IMR-90 (cell line): ENCODE measurements around the gene GYS1. TPM values are rescaled to one million over a fixed set of nuclear protein-coding genes. Genes with fewer than 3 reads are reported as not detected.

Source experiments
- ATAC-seq: fragments of 200-7000 bp; cut with Tn5 transposase; 2 replicates; pipeline ENCODE4 v1.9.1; 2020; ENCODE audit warnings: low read depth, mild to moderate bottlenecking, moderate library complexity
- BruUV-seq: library from RNA; stranded (reverse); fragments of 400-500 nt; replicated peaks from 2 replicates; lab custom pipeline; 2021; lab: Mats Ljungman, UMichigan
- CTCF ChIA-PET: fragments of 300-600 bp; formaldehyde crosslinking; extraction: SDS; loops from one replicate; lab custom pipeline; 2021; ENCODE audit warnings: antibody characterized with exemption; lab: Yijun Ruan, JAX
- POLR2A ChIA-PET: fragments of 300-600 bp; sonication (Branson Sonifier 250); formaldehyde crosslinking; loops from one replicate; lab custom pipeline; 2022; ENCODE audit warnings: antibody characterized with exemption; ENCODE audit not compliant: unreplicated experiment; lab: Charles Lee
- DNase-seq: peaks from one replicate; pipeline ENCODE4 v3.0.0; 2013
- H2AFZ ChIP-seq: replicated peaks from 2 replicates; pipeline ENCODE3; 2013; ENCODE audit warnings: low read length, mild to moderate bottlenecking; ENCODE audit not compliant: poor library complexity
- H2AK5ac ChIP-seq: 2 replicates; pipeline ENCODE4 v1.6.1; 2013; ENCODE audit warnings: low read depth, low read length, inconsistent platforms
- H2AK9ac ChIP-seq: replicated peaks from 2 replicates; pipeline ENCODE3; 2013; ENCODE audit warnings: mild to moderate bottlenecking, low read depth, low read length, moderate library complexity; ENCODE audit not compliant: poor library complexity
- H2BK120ac ChIP-seq: 2 replicates; pipeline ENCODE4 v1.6.1; 2013; ENCODE audit warnings: low read depth, low read length, inconsistent platforms
- H2BK15ac ChIP-seq: 3 replicates; pipeline ENCODE4 v1.6.1; 2013; ENCODE audit warnings: low read depth, low read length, inconsistent platforms
- H2BK20ac ChIP-seq: 2 replicates; pipeline ENCODE4 v1.6.1; 2013; ENCODE audit warnings: low read depth, mild to moderate bottlenecking, inconsistent platforms, low read length, moderate library complexity
- H2BK5ac ChIP-seq: 2 replicates; pipeline ENCODE4 v1.6.1; 2013; ENCODE audit warnings: mild to moderate bottlenecking, low read depth, low read length, inconsistent platforms; ENCODE audit not compliant: poor library complexity, severe bottlenecking
- H3K14ac ChIP-seq: replicated peaks from 2 replicates; pipeline ENCODE4 v1.6.1; 2013; ENCODE audit warnings: low read depth, low read length, inconsistent platforms
- H3K18ac ChIP-seq: 2 replicates; pipeline ENCODE4 v1.6.1; 2013; ENCODE audit warnings: low read depth, low read length, control low read depth
- H3K23ac ChIP-seq: 2 replicates; pipeline ENCODE4 v1.6.1; 2013; ENCODE audit warnings: low read depth, low read length, inconsistent platforms
- H3K27ac ChIP-seq: 2 replicates; pipeline ENCODE4 v1.5.1; 2013; ENCODE audit warnings: mild to moderate bottlenecking, control low read depth, low read length; ENCODE audit not compliant: insufficient read depth
- H3K27me3 ChIP-seq: 2 replicates; pipeline ENCODE4 v1.6.1; 2013; ENCODE audit warnings: low read length; ENCODE audit not compliant: control insufficient read depth, insufficient read depth
- H3K36me3 ChIP-seq: 2 replicates; pipeline ENCODE4 v1.6.1; 2013; ENCODE audit warnings: low read length, mixed read lengths; ENCODE audit not compliant: control insufficient read depth, insufficient read depth
- H3K4ac ChIP-seq: 2 replicates; pipeline ENCODE4 v1.6.1; 2013; ENCODE audit warnings: low read depth, low read length, inconsistent platforms
- H3K4me1 ChIP-seq: 2 replicates; pipeline ENCODE4 v1.6.1; 2013; ENCODE audit warnings: low read length, mixed read lengths; ENCODE audit not compliant: control insufficient read depth, insufficient read depth
- H3K4me2 ChIP-seq: 2 replicates; pipeline ENCODE4 v1.6.1; 2013; ENCODE audit warnings: low read depth, mild to moderate bottlenecking, control low read depth, low read length, moderate library complexity
- H3K4me3 ChIP-seq: 2 replicates; pipeline ENCODE4 v1.5.1; 2013; ENCODE audit warnings: low read depth, mild to moderate bottlenecking, control low read depth, low read length, moderate library complexity; ENCODE audit not compliant: insufficient read depth
- H3K56ac ChIP-seq: 2 replicates; pipeline ENCODE4 v1.6.1; 2013; ENCODE audit warnings: low read length, inconsistent platforms; ENCODE audit not compliant: insufficient read depth; ENCODE audit errors: extremely low read depth
- H3K79me1 ChIP-seq, 2 experiments: 2 replicates each; pipeline ENCODE4 v1.6.1; 2013; ENCODE audit warnings: low read length in 2 of 2, inconsistent platforms in 1 of 2, low read depth in 1 of 2
- H3K9ac ChIP-seq: 2 replicates; pipeline ENCODE4 v1.6.1; 2013; ENCODE audit warnings: low read depth, low read length, control low read depth
- H3K9me1 ChIP-seq: 2 replicates; pipeline ENCODE4 v1.6.1; 2013; ENCODE audit warnings: low read length, inconsistent platforms; ENCODE audit not compliant: insufficient read depth
- H3K9me3 ChIP-seq: 2 replicates; pipeline ENCODE4 v1.6.1; 2013; ENCODE audit warnings: low read length; ENCODE audit not compliant: control insufficient read depth, insufficient read depth
- H4K20me1 ChIP-seq: 2 replicates; pipeline ENCODE4 v1.6.1; 2013; ENCODE audit warnings: low read length, inconsistent platforms; ENCODE audit not compliant: insufficient read depth
- H4K5ac ChIP-seq: 2 replicates; pipeline ENCODE4 v1.6.1; 2013; ENCODE audit warnings: mild to moderate bottlenecking, low read depth, low read length, control low read depth
- H4K8ac ChIP-seq, 2 experiments: 2 replicates each; pipeline ENCODE4 v1.6.1; 2013; ENCODE audit warnings: low read depth in 2 of 2, low read length in 2 of 2, control low read depth in 1 of 2, inconsistent platforms in 1 of 2
- H4K91ac ChIP-seq: 2 replicates; pipeline ENCODE4 v1.6.1; 2013; ENCODE audit warnings: low read depth, low read length, inconsistent platforms; ENCODE audit not compliant: insufficient read depth
- BHLHE40 ChIP-seq: fragments of 150-350 bp; IDR thresholded peaks from 2 replicates; pipeline ENCODE4 v1.6.1; 2016; ENCODE audit warnings: mild to moderate bottlenecking, low read depth, low read length
- FOS ChIP-seq: fragments of 150-350 bp; IDR thresholded peaks from 2 replicates; pipeline ENCODE4 v1.6.1; 2016; ENCODE audit warnings: low read depth, low read length
- MAZ ChIP-seq: IDR thresholded peaks from 2 replicates; pipeline ENCODE4 v1.6.1; 2012; ENCODE audit warnings: low read depth, mild to moderate bottlenecking, low read length, improper control_type of control experiment, moderate library complexity, borderline replicate concordance
- MXI1 ChIP-seq: IDR thresholded peaks from 2 replicates; pipeline ENCODE4 v1.6.1; 2012; ENCODE audit warnings: low read depth, mild to moderate bottlenecking, low read length, moderate library complexity, borderline replicate concordance
- POLR2A ChIP-seq: IDR thresholded peaks from 2 replicates; pipeline ENCODE4 v1.6.1; 2012; ENCODE audit warnings: mild to moderate bottlenecking, low read depth, low read length
- WGBS, 2 experiments: methylation state at CpG; one replicate each; pipeline versions ENCODE4 v1.1.5 to v1.1.7; 2013; ENCODE audit warnings: missing lambda C conversion rate in 2 of 2; ENCODE audit not compliant: insufficient read length in 1 of 2; ENCODE audit errors: extremely low coverage in 2 of 2; 5-methylcytosine and 5-hydroxymethylcytosine counted together
- dilution Hi-C: fragments of 300-500 bp; cut with HindIII; formaldehyde crosslinking; loops from one replicate; pipeline ENCODE4 v1.14.3; 2018; ENCODE audit warnings: low sequenced_read_pairs; ENCODE audit not compliant: unreplicated experiment
- in situ Hi-C: fragments of 300-500 bp; cut with MboI; formaldehyde crosslinking; loops from 3 replicates; pipeline ENCODE4 v1.14.3; 2019; ENCODE audit warnings: low sequenced_read_pairs, inconsistent platforms, mixed read lengths
- intact Hi-C: fragments of 100-400 bp; cut with micrococcal nuclease; formaldehyde crosslinking; loops from 2 replicates; pipeline ENCODE4 v1.10.0; 2022
- polyA plus RNA-seq, 3 experiments: library from polyadenylated mRNA; depleted of rRNA; stranded (reverse); fragments of >200 nt; gene quantifications; 2 replicates each; pipeline ENCODE4 v1.2.3, GENCODE V29; 2012; ENCODE audit warnings: low replicate concordance in 1 of 3
- total RNA-seq: library from RNA; depleted of rRNA; stranded (reverse); fragments of >200 nt; gene quantifications from 2 replicates; pipeline ENCODE4 v1.2.3, GENCODE V29; 2012

GYS1 gene
- total and polyA plus RNA-seq, 2 of the 4 experiments (the other 2 are of a cell fraction), result 38.7 to 72.2 TPM

DNA sequence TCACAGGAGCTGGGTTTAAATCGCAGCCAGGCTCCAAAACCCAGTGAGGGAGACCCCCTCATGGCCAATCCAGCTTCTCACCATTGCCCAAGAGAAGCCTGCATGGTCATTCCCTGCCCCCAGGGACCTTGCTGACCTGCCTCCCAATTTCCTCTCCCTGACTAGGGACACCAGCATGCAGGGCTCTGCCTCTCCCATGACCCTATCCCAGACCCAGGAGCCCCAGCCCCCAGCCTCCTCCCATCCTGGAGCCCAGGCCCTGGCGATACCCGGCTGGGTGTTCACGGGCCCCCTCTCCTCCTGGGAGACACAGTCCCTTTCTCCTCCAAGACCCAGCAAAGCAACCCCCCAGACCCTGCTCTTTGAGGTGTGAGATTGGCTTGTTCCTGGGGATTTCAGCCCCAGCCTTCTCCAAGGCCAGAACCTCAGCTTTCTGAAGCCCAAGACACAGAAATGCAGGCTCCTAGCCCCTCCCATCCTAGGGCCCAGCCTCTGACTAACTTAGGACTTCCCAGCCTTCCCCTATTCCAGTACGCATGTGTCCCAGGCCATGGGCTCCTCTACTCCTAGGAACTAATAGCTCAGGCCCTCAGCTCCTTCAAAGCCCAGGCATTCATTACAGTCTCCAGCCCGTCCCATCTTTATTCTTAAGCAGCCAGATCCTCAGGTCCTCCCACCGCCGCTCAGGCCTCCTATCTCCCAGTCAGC is 1.1 kb downstream of the GYS1 start:
- H4K91ac ChIP-seq, result peak overlapping the region; percentile 91
- in situ Hi-C loops (no loop called here), intact Hi-C loops (loop anchor here (5.0 to 10.0 kb wide), 3 partner anchors 65 to 213 kb away; partner anchors contain the start of genes CGB7 and KCNA7), dilution Hi-C loops (no loop called here)
- peak overlapping the region; percentile 85 for H3K27ac ChIP-seq
- H2BK5ac ChIP-seq, result peak overlapping the region; percentile 77
- ChIA-PET CTCF (interaction anchor here (0.6 to 1.9 kb wide), 3 partner anchors 13 to 156 kb away, joined by 3 to 5 read pairs (median 5); partner anchors contain the start of gene HSD17B14), POLR2A (interaction anchor here (0.6 to 1.1 kb wide), 2 partner anchors 25 to 136 kb away, joined by 3 to 8 read pairs; no protein-coding TSS in a partner anchor)
- peak overlapping the region; percentile 48 to 70 for H4K8ac ChIP-seq
- BruUV-seq, result no TSS peak
- H2BK20ac ChIP-seq, result no peak overlapping the region
- H2AK9ac ChIP-seq, result peak overlapping the region; percentile 94
- peak overlapping the region; percentile 94 for H3K23ac ChIP-seq
- peaks cover 21% of the 10 kb centered on the region for H3K36me3 ChIP-seq
- peak; percentile 67 for ATAC-seq
- no peak overlapping the region for H3K18ac ChIP-seq
- peaks cover 21 to 72% of the 10 kb centered on the region in 2 experiments for H3K79me1 ChIP-seq
- peak overlapping the region; percentile 93 for H2AK5ac ChIP-seq
- peak overlapping the region; percentile 92 for H3K9ac ChIP-seq
- H3K4me2 ChIP-seq, result peak overlapping the region; percentile 89
- peak overlapping the region; percentile 88 for H2AFZ ChIP-seq
- 0 out of 2 replicates have a peak, but pooled peaks cover 3% of the 10 kb centered on the region for H3K9me1 ChIP-seq
- H3K4ac ChIP-seq, result peak overlapping the region; percentile 93
- peak overlapping the region; percentile 78 for H3K4me3 ChIP-seq
- 0% methylated on average over 4 of the region's 8 CpGs; no CpG with 5 or more reads in 1 of the 2 experiments for WGBS, 2 experiments
- no peak for TF ChIP-seq FOS
- peak; percentile 64; the same call in 1 of the 2 replicates for TF ChIP-seq POLR2A
- TF ChIP-seq MXI1, result peak; percentile 64; the same call in 1 of the 2 replicates
- no peak for TF ChIP-seq BHLHE40
- peak; percentile 61; the same call in 1 of the 2 replicates for TF ChIP-seq MAZ
- peak overlapping the region; percentile 63 for H3K56ac ChIP-seq
- peaks cover 12% of the 10 kb centered on the region for H3K4me1 ChIP-seq
- H4K5ac ChIP-seq, result peak overlapping the region; percentile 41; the same call in 1 of the 2 replicates
- no peaks in the 10 kb centered on the region for H3K9me3 ChIP-seq
- H4K20me1 ChIP-seq, result peaks cover 22% of the 10 kb centered on the region
- H2BK120ac ChIP-seq, result peak overlapping the region; percentile 45; the same call in 1 of the 2 replicates
- DNase-seq, result peak; percentile 83
- H3K14ac ChIP-seq, result peak overlapping the region; percentile 93
- H2BK15ac ChIP-seq, result 0 out of 3 replicates have a peak overlapping the region, but pooled peaks have one; percentile 12
- no peaks in the 10 kb centered on the region for H3K27me3 ChIP-seq
